ENCODE data around the gene ZNF432. TPM values are rescaled to one million over a fixed set of nuclear protein-coding genes. Genes with fewer than 3 reads are reported as not detected.
A peak's percentile ranks its signal among the peaks of the same experiment; 100 is the strongest.

The ZNF432 gene
- polyA plus RNA-seq, 1 of the 3 experiments (the other 2 are of a cell fraction): 2.9 TPM

DNA sequence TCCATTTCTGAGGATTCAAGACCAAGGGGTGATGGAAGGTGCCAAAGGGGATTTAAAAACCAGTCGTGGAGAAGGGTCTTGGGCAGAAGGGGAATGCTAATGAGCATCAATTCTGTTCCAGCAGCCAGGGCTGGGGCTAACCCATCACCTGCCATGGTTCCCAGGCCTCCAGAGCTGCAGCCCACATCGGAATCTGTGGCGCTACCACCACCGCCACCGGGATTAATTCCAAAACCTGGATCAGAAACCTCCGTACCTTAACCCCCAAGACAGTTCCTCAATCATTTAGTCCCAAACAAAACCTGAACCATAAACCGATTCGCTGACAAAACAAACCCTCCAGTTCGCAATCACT, 41.2 kb downstream of the ZNF432 start:
- no peaks in the 10 kb centered on the region for H4K20me1 ChIP-seq (ENCODE audit: insufficient read depth)
- H3K9me2 ChIP-seq: no peaks in the 10 kb centered on the region
- H2AFZ ChIP-seq (ENCODE audit: low read depth): peak overlapping the region; percentile 97
- H3K27me3 ChIP-seq (ENCODE audit: insufficient read depth): no peaks in the 10 kb centered on the region
- H3K36me3 ChIP-seq (replicated peaks in 1 of 2; ENCODE audit: control insufficient read depth in 1 of 2, insufficient read depth in 2 of 2, low read length in 1 of 2): peaks cover 3 to 16% of the 10 kb centered on the region in 2 experiments
- POLR2A ChIA-PET: interaction anchor here (1.5 kb wide), 1 partner anchor 21 kb away, joined by 5 read pairs; the partner anchor contains the start of gene ZNF614
- peak overlapping the region; percentile 66 for H3K9ac ChIP-seq
- H3K79me2 ChIP-seq (ENCODE audit: insufficient read depth): peaks cover 26% of the 10 kb centered on the region; the same call in 1 of the 2 replicates
- peaks cover 0 to 5% of the 10 kb centered on the region in 2 experiments; a peak in 1 of 4 replicates for H3K4me1 ChIP-seq (ENCODE audit: control insufficient read depth in 1 of 2, insufficient read depth in 2 of 2, low read depth in 1 of 2, low read length in 1 of 2)
- CTCF ChIA-PET: interaction anchor here (1.3 kb wide), 1 partner anchor 13 kb away, joined by 3 read pairs; no protein-coding TSS in a partner anchor
- 14% methylated on average over 9 of the region's 9 CpGs for WGBS (ENCODE audit: low lambda C conversion rate)
- H3F3A ChIP-seq (replicated peaks; ENCODE audit: insufficient read depth): no peaks in the 10 kb centered on the region
- peak overlapping the region; percentile 21 to 82; a peak in 2 of 4 replicates for H3K27ac ChIP-seq (ENCODE audit: low read depth in 2 of 2, low read length in 1 of 2)
- DNase-seq: peak; percentile 38
- peak overlapping the region; percentile 70 for H3K4me2 ChIP-seq
- peaks cover 10% of the 10 kb centered on the region; the same call in 1 of the 2 replicates for H3K9me3 ChIP-seq
- TF ChIP-seq POLR2AphosphoS5 (IDR thresholded peaks at IDR 0.05; ENCODE audit: low read depth, low read length) (no peak), EZH2phosphoT487 (IDR thresholded peaks at IDR 0.05; ENCODE audit: borderline replicate concordance, low read depth) (no peak), TEAD4 (IDR thresholded peaks at IDR 0.05; ENCODE audit: borderline replicate concordance, insufficient read depth) (no peak), IRF3 (IDR thresholded peaks at IDR 0.05; ENCODE audit: low read depth, low read length) (no peak), RAD21 (IDR thresholded peaks at IDR 0.05; ENCODE audit: low read length) (no peak), EP300 (IDR thresholded peaks at IDR 0.05; ENCODE audit: borderline replicate concordance in 1 of 2, low read depth in 1 of 2, low read length in 1 of 2) (no peak), USF2 (IDR thresholded peaks at IDR 0.05; ENCODE audit: borderline replicate concordance, low read depth, low read length) (no peak), ELF1 (IDR thresholded peaks at IDR 0.05) (no peak), JUND (IDR thresholded peaks at IDR 0.05) (no peak), CHD2 (IDR thresholded peaks at IDR 0.05; ENCODE audit: low read length, partially characterized antibody) (no peak), TAF1 (IDR thresholded peaks at IDR 0.05; ENCODE audit: borderline replicate concordance, low read depth, low read length) (no peak)
- TF ChIP-seq, protein P1, sequence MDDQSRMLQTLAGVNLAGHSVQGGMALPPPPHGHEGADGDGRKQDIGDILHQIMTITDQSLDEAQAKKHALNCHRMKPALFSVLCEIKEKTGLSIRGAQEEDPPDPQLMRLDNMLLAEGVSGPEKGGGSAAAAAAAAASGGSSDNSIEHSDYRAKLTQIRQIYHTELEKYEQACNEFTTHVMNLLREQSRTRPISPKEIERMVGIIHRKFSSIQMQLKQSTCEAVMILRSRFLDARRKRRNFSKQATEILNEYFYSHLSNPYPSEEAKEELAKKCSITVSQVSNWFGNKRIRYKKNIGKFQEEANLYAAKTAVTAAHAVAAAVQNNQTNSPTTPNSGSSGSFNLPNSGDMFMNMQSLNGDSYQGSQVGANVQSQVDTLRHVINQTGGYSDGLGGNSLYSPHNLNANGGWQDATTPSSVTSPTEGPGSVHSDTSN (IDR thresholded peaks at IDR 0.05): no peak
- TF ChIP-seq, protein P2, sequence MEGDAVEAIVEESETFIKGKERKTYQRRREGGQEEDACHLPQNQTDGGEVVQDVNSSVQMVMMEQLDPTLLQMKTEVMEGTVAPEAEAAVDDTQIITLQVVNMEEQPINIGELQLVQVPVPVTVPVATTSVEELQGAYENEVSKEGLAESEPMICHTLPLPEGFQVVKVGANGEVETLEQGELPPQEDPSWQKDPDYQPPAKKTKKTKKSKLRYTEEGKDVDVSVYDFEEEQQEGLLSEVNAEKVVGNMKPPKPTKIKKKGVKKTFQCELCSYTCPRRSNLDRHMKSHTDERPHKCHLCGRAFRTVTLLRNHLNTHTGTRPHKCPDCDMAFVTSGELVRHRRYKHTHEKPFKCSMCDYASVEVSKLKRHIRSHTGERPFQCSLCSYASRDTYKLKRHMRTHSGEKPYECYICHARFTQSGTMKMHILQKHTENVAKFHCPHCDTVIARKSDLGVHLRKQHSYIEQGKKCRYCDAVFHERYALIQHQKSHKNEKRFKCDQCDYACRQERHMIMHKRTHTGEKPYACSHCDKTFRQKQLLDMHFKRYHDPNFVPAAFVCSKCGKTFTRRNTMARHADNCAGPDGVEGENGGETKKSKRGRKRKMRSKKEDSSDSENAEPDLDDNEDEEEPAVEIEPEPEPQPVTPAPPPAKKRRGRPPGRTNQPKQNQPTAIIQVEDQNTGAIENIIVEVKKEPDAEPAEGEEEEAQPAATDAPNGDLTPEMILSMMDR (IDR thresholded peaks at IDR 0.05): no peak
- peak overlapping the region; percentile 76 to 84 for H3K4me3 ChIP-seq (ENCODE audit: low read depth in 2 of 2, low read length in 1 of 2)
